Neural progenitor cell (in vitro differentiated cells): ENCODE data around the gene ZIC3.

Experiments used
- CTCF ChIP-seq: fragments of 200-600 bp; sonication (generic); IDR thresholded peaks from 2 replicates; pipeline ENCODE4 v1.5.1; 2017; ENCODE audit warnings: antibody characterized with exemption, mild to moderate bottlenecking
- EZH2 ChIP-seq: fragments of 200-600 bp; sonication (generic); IDR thresholded peaks from 2 replicates; pipeline ENCODE4 v1.6.1; 2017; ENCODE audit warnings: antibody characterized with exemption, mild to moderate bottlenecking, moderate library complexity
- EZH2phosphoT487 ChIP-seq: fragments of 200-600 bp; sonication (generic); IDR thresholded peaks from 2 replicates; pipeline ENCODE4 v1.6.1; 2017; ENCODE audit warnings: antibody characterized with exemption

DNA sequence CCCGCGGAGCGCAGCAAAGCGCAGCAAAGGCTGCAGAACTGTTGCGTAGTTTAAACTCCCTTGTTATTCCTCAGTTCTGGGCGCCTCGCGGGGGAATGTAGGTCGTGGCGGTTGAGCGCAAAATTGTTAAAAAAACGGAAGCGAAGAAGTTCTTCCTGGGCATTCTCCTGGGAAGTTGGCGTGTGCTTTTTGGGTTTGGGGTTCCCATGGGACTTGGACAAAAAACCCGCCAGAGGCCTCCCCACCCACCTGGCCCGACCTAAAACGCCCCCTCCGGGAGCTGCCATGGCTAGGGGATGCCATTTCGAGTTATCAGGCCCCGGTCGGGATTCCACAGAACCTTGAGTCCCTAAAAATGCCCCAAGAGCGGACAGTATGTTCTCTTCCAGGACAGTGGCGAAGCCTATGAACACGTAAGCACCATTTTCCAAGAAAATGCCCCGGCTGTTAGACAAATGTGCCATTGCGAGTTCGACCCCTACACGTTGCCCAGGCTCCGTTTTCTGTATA, 8.9 kb downstream of the ZIC3 start:
- TF ChIP-seq CTCF (no peak), EZH2 (no peak), EZH2phosphoT487 (no peak)
